Upper lobe of left lung (tissue), 6 donors: ENCODE measurements around the gene HEPN1. TPM values are rescaled to one million over a fixed set of nuclear protein-coding genes. Genes with fewer than 3 reads are reported as not detected.

Source experiments
- ATAC-seq, 2 donors: fragments of 200-7000 bp; cut with Tn5 transposase; one replicate each; pipeline ENCODE4 v1.9.1; 2022; ENCODE audit warnings: mild to moderate bottlenecking in 2 of 2, moderate library complexity in 2 of 2; ENCODE audit not compliant: low FRiP score in 2 of 2
- DNase-seq, 2 donors: peaks; one replicate each; pipeline ENCODE4 v3.0.0-alpha.2; 2019 to 2020
- H3K27ac ChIP-seq, 4 donors: fragments of 200-600 bp; sonication (generic); one replicate each; pipeline ENCODE4 v1.5.1; 2016 to 2019
- H3K27me3 ChIP-seq, 4 donors: fragments of 200-600 bp; sonication (generic); one replicate each; pipeline ENCODE4 v1.5.1; 2017 to 2019
- H3K36me3 ChIP-seq, 4 donors: fragments of 200-600 bp; sonication (generic); one replicate each; pipeline ENCODE4 v1.5.1; 2016 to 2019
- H3K4me1 ChIP-seq, 4 donors: fragments of 200-600 bp; sonication (generic); one replicate each; pipeline ENCODE4 v1.5.1; 2018 to 2019
- H3K4me3 ChIP-seq, 4 donors: fragments of 200-600 bp; sonication (generic); one replicate each; pipeline ENCODE4 v1.5.1; 2017 to 2019; ENCODE audit warnings: mild to moderate bottlenecking in 2 of 4, moderate library complexity in 1 of 4
- H3K9me3 ChIP-seq, 4 donors: fragments of 200-600 bp; sonication (generic); one replicate each; pipeline ENCODE4 v1.5.1; 2018 to 2019
- CTCF ChIP-seq, 6 experiments: fragments of 450-650 bp in 4 of 6; fragments of 200-600 bp in 2 of 6; sonication (generic) in 2 of 6; IDR thresholded peaks; one replicate each; pipeline ENCODE4 v1.5.1; 2016 to 2019; ENCODE audit warnings: antibody characterized with exemption in 6 of 6
- EP300 ChIP-seq, 4 donors: sonication (generic); formaldehyde crosslinking; IDR thresholded peaks; one replicate each; pipeline ENCODE4 v1.5.1; 2017; ENCODE audit warnings: antibody characterized with exemption in 4 of 4, control low read depth in 2 of 4
- POLR2A ChIP-seq, 4 donors: fragments of 450-650 bp; IDR thresholded peaks; one replicate each; pipeline ENCODE4 v1.5.1; 2016 to 2017; ENCODE audit warnings: antibody characterized with exemption in 4 of 4, mild to moderate bottlenecking in 2 of 4
- POLR2AphosphoS5 ChIP-seq, 2 donors: sonication (generic); formaldehyde crosslinking; IDR thresholded peaks; one replicate each; pipeline ENCODE4 v1.5.1; 2017; ENCODE audit warnings: antibody characterized with exemption in 2 of 2
- WGBS, 2 donors: methylation state at CpG; one replicate each; pipeline ENCODE4 v1.1.5; 2017 to 2018; 5-methylcytosine and 5-hydroxymethylcytosine counted together
- total RNA-seq, 6 donors: library from RNA; depleted of rRNA in 4 of 6; stranded (reverse); fragments of >200 nt in 4 of 6; gene quantifications; one replicate each; pipeline versions ENCODE4 v1.1.0 to v1.2.1, GENCODE V29; 2016 to 2021
- donor health status: DM: no; HTN: no; CAD: no; lungs with moderate emphysema.
- donor health status: DM: no; HTN: yes; CAD: no; lungs with severe emphysema.

HEPN1 gene
- total RNA-seq, 6 donors from 2014 or later: not detected

- Histone ChIP-seq H3K27me3 (no peaks in the 10 kb centered on the region), H3K4me3 (no peak overlapping the region), H3K27ac (no peak overlapping the region), H3K36me3 (no peaks in the 10 kb centered on the region), H3K9me3 (no peaks in the 10 kb centered on the region), H3K4me1 (peaks cover 0 to 8% (median 0%) of the 10 kb centered on the region in 4 donors)
- ATAC-seq (no peak), DNase-seq (no peak)
- TF ChIP-seq CTCF (IDR thresholded peaks at IDR 0.05) (no peak), POLR2AphosphoS5 (IDR thresholded peaks at IDR 0.05) (no peak), EP300 (IDR thresholded peaks at IDR 0.05) (no peak)
- WGBS, 2 donors: 79 to 84% methylated on average over 3 of the region's 3 CpGs
These were observed 18.4 kb downstream of the HEPN1 start for GRCh38 chr11:124937336-124937935.

DNA sequence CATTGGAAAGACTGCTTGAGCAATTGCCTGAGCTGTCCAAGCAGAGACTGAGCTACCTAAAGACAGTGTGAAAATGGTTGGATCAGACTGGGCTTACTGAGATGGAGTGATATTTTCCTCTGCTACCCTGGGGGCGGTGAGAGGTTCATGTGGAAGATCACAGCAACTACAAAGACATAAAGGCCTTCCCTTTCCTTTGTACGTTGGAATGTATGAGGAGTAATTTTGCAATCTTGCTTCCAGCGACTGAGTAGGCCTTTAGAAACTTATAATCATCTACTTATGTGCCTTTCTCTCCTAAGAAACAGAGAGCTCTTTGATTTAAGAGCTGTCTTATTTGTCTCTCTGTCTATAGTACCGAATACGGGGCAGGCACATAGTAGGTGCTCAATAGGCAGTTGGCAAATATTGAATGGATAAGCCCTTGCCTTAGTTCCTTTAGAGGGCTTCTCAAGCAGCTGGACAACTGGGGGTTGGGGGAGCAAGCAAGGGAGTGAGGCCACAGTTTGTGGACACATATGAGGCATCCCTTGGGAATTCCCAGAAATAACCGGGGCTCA lies 19.2 kb downstream of the HEPN1 start:
- no peak for ATAC-seq
- H3K27ac ChIP-seq: no peak overlapping the region
- no peaks in the 10 kb centered on the region for H3K9me3 ChIP-seq
- H3K27me3 ChIP-seq: no peaks in the 10 kb centered on the region
- no peak overlapping the region for H3K4me3 ChIP-seq
- TF ChIP-seq POLR2AphosphoS5 (IDR thresholded peaks at IDR 0.05): no peak
- TF ChIP-seq EP300 (IDR thresholded peaks at IDR 0.05): no peak
- 61 to 69% methylated on average over 6 of the region's 6 CpGs for WGBS, 2 donors
- H3K36me3 ChIP-seq: no peaks in the 10 kb centered on the region
- H3K4me1 ChIP-seq: peaks cover 0 to 8% (median 0%) of the 10 kb centered on the region in 4 donors
- DNase-seq: no peak

DNA sequence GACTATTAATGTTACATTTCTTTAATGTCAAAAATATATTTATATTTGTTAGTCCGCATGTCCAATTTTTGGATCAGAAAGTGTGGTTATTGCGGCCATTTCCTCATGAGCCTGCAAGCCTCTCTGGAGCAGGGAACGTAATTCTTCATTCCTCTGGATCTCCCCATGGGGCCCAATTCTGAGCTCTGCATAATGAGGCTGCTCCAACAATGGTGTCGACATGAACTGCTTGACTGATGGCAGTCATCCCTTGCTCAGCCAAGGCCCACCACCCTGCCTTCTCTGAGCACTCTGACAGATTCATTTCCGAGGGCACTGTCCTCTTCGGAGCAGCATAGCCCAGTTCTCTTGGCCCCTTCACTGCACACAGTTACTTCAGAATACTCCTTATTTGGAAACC lies 19.9 kb downstream of the HEPN1 start:
- Histone ChIP-seq H3K27me3 (no peaks in the 10 kb centered on the region), H3K4me3 (no peak overlapping the region), H3K27ac (no peak overlapping the region), H3K36me3 (no peaks in the 10 kb centered on the region), H3K4me1 (peaks cover 0 to 8% (median 0%) of the 10 kb centered on the region in 4 donors), H3K9me3 (no peaks in the 10 kb centered on the region)
- TF ChIP-seq CTCF (IDR thresholded peaks at IDR 0.05): no peak
- no peak for DNase-seq
- 84 to 92% methylated on average over 6 of the region's 6 CpGs for WGBS, 2 donors
- ATAC-seq: no peak

GRCh38 chr11:124941703-124942102 lies 22.7 kb downstream of the HEPN1 start:
- no peaks in the 10 kb centered on the region for H3K36me3 ChIP-seq
- H3K27ac ChIP-seq: no peak overlapping the region
- DNase-seq (no peak), ATAC-seq (no peak)
- TF ChIP-seq EP300 (IDR thresholded peaks at IDR 0.05) (no peak), POLR2A (IDR thresholded peaks at IDR 0.05) (no peak), CTCF (IDR thresholded peaks at IDR 0.05) (no peak), POLR2AphosphoS5 (IDR thresholded peaks at IDR 0.05) (no peak)
- no peaks in the 10 kb centered on the region for H3K27me3 ChIP-seq
- H3K4me3 ChIP-seq: no peak overlapping the region
- WGBS, 2 donors: 77 to 85% methylated on average over 1 of the region's 1 CpG
- H3K4me1 ChIP-seq: peaks cover 0 to 3% (median 0%) of the 10 kb centered on the region in 4 donors
- H3K9me3 ChIP-seq: no peaks in the 10 kb centered on the region

GRCh38 chr11:124942466-124943253 lies 23.6 kb downstream of the HEPN1 start:
- 75 to 78% methylated on average over 6 of the region's 6 CpGs for WGBS, 2 donors
- Histone ChIP-seq H3K27me3 (no peaks in the 10 kb centered on the region), H3K27ac (no peak overlapping the region), H3K4me3 (no peak overlapping the region), H3K4me1 (peaks cover 0 to 3% (median 0%) of the 10 kb centered on the region in 4 donors), H3K36me3 (no peaks in the 10 kb centered on the region), H3K9me3 (no peaks in the 10 kb centered on the region)
- DNase-seq (no peak), ATAC-seq (no peak)
- TF ChIP-seq POLR2A (IDR thresholded peaks at IDR 0.05): no peak
- no peak for TF ChIP-seq EP300 (IDR thresholded peaks at IDR 0.05)
- TF ChIP-seq POLR2AphosphoS5 (IDR thresholded peaks at IDR 0.05): no peak
- TF ChIP-seq CTCF (IDR thresholded peaks at IDR 0.05): no peak
